Measurements from ENCODE around the gene B4GALNT3. TPM values are rescaled to one million over a fixed set of nuclear protein-coding genes. Genes with fewer than 3 reads are reported as not detected.
"Not testable (repeated sequence)": the region's sequence is repeated elsewhere in the genome, so short reads cannot be mapped to it uniquely, and the experiment has no call there.

Gene B4GALNT3
- total RNA-seq: 1 to 10 TPM in 1 of 4 donors, under 1 TPM in 3; 0.20 to 1.9 (median 0.82) TPM

DNA sequence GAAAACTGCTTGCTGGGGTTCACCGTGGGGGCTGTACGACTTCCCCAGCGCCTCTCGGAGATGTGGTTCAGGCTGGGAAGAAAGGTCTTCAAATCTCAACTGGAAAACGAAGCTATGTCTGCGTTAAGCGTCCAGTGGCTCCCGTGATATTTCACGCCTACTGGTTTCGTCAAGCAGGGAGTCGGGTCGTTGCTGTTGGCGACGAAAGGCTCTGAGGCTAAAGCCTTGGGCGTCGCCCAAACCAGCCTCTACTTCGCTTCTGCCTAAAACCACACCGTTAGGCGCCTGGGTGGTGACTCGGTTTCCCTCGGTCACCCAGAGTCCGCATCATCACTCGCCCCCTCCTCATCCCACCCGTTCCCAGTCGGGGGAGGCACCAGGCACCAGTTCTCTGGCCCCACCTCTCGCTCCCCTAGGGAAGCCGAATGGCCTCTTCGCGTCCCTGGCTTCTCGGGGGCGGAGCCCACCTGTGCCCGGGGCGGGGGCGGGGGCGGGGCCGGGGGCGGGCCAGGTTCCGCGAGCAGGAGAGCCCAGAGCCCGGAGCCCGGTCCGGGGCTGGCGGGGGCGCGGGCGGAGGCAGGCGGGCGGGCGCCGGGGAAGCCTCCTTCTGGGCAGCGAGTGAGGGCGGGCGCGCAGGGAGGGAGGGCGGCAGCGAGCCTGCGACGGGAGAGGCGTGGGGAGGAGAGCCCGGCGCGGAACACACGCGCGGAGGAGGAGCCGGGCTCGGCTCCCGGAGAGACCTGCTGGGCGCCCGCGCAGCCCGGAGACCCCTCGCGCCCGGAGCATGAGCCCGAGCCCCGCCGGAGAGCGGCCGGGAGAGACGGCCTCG lies at the start of gene B4GALNT3:
B4GALNT3 (plus strand) TSS at position 510 of the 829 bp plus-strand sequence. CDS start 438 bp downstream, outside the sequence.
- peak within 1 kb of the TSS; percentile 53 to 60 (median 56) for H3K4me3 ChIP-seq
- H3K4me1 ChIP-seq: peaks cover 2 to 13% of the 10 kb centered on the region in 2 donors
- DNase-seq (no peak), ATAC-seq (peak; percentile 11 to 34)
- in situ Hi-C loops (cut with MboI; ENCODE audit: low sequenced_read_pairs in 4 of 4): loop anchor here in 1 of 4 donors (5.0 kb wide), 1 partner anchor 93 kb away; no protein-coding TSS in a partner anchor
- intact Hi-C loops (cut with DNase I; ENCODE audit: low total_unique reads): loop anchor here (5.0 kb wide), 1 partner anchor 43 kb away; no protein-coding TSS in a partner anchor
- H3K27me3 ChIP-seq: peaks cover 0 to 19% (median 19%) of the 10 kb centered on the region in 3 donors
- H3K36me3 ChIP-seq: no peaks in the 10 kb centered on the region
- peak in 1 of 2 donors; percentile 57 for TF ChIP-seq POLR2A (IDR thresholded peaks at IDR 0.05)
- TF ChIP-seq, protein P1, sequence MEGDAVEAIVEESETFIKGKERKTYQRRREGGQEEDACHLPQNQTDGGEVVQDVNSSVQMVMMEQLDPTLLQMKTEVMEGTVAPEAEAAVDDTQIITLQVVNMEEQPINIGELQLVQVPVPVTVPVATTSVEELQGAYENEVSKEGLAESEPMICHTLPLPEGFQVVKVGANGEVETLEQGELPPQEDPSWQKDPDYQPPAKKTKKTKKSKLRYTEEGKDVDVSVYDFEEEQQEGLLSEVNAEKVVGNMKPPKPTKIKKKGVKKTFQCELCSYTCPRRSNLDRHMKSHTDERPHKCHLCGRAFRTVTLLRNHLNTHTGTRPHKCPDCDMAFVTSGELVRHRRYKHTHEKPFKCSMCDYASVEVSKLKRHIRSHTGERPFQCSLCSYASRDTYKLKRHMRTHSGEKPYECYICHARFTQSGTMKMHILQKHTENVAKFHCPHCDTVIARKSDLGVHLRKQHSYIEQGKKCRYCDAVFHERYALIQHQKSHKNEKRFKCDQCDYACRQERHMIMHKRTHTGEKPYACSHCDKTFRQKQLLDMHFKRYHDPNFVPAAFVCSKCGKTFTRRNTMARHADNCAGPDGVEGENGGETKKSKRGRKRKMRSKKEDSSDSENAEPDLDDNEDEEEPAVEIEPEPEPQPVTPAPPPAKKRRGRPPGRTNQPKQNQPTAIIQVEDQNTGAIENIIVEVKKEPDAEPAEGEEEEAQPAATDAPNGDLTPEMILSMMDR (IDR thresholded peaks at IDR 0.05 in 4 of 5, conservative IDR thresholded peaks at IDR 0.05 in 1 of 5): no peak
- no peaks in the 10 kb centered on the region for H3K9me3 ChIP-seq
- peak within 1 kb of the TSS in 2 of 4 donors; percentile 40 to 44 for H3K27ac ChIP-seq

DNA sequence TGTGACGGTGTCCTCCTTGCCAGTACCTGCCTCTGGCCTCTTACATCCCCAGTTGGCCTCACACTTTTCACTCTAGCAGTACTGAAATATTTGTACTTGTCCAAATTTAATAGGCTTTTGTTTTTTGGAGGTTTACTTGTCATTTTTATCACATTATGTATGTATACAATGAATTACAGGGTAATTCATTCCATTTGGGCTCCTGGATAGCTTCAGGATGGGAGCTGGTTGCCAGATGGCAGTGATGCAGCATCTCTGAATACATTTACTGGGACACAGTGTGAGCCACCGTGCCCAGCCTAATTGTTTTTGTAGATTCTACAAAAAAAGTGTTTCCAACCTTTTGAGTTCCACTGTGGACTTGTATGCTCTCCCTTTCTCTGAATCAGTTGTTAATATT lies 44.9 kb upstream of the B4GALNT3 start:
- ATAC-seq: no peak
- Histone ChIP-seq H3K9me3 (no peaks in the 10 kb centered on the region), H3K27me3 (no peaks in the 10 kb centered on the region), H3K4me3 (no peak overlapping the region), H3K4me1 (no peaks in the 10 kb centered on the region), H3K27ac (no peak overlapping the region), H3K36me3 (peaks cover 0 to 50% of the 10 kb centered on the region in 2 donors)
- intact Hi-C loops (cut with DNase I; ENCODE audit: low total_unique reads): no loop called here
- TF ChIP-seq, protein P1 (IDR thresholded peaks at IDR 0.05 in 4 of 5, conservative IDR thresholded peaks at IDR 0.05 in 1 of 5): no peak
- no peak for TF ChIP-seq POLR2A (IDR thresholded peaks at IDR 0.05)
- in situ Hi-C loops (cut with MboI; ENCODE audit: low sequenced_read_pairs in 4 of 4): no loop called here
- no peak for DNase-seq

DNA sequence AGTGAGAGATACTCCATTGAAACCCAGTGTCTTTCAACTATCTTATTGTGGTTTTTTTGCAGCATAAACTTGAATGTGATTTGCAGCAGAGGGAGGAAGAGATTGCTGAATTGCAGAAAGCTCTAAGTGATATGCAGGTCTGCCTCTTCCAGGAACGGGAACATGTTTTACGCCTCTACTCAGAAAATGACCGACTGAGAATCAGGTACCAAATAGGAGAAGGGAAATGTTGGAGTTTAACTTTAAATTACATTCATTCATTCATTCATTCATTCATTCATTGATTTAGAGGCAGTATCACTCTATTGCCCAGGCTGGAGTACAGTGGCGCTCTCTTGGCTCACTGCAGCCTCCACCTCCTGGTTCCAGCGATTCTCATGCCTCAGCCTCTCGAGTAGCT lies 41.3 kb upstream of the B4GALNT3 start:
- intact Hi-C loops (cut with DNase I; ENCODE audit: low total_unique reads) (no loop called here), in situ Hi-C loops (cut with MboI; ENCODE audit: low sequenced_read_pairs in 4 of 4) (no loop called here)
- Histone ChIP-seq H3K36me3 (peaks cover 0 to 34% of the 10 kb centered on the region in 2 donors), H3K4me3 (no peak overlapping the region), H3K27ac (no peak overlapping the region), H3K4me1 (no peaks in the 10 kb centered on the region), H3K9me3 (no peaks in the 10 kb centered on the region), H3K27me3 (no peaks in the 10 kb centered on the region)
- DNase-seq: no peak
- ATAC-seq: no peak
- TF ChIP-seq, protein P1 (IDR thresholded peaks at IDR 0.05 in 4 of 5, conservative IDR thresholded peaks at IDR 0.05 in 1 of 5): no peak
- no peak for TF ChIP-seq POLR2A (IDR thresholded peaks at IDR 0.05)

DNA sequence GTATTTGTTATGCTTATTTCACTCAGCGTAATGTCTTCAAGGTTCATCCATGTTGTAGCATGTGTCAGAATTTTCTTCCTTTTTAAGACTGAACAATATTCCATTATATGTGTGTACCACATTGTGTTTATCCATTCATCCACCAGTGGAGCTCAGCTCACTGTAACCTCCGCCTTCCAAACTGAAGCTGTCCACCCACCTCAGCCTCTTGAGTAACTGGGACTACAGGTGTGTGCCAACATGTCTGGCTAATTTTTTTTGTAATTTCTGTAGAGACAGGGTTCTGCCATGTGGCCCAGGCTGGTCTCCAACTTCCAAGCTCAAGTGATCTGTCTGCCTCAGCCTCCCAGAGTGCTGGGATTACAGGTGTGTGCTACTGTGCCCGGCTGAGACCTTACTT lies 37.2 kb upstream of the B4GALNT3 start:
- Histone ChIP-seq H3K27me3 (no peaks in the 10 kb centered on the region), H3K4me3 (no peak overlapping the region), H3K9me3 (no peaks in the 10 kb centered on the region), H3K4me1 (no peaks in the 10 kb centered on the region), H3K36me3 (peaks cover 0 to 25% of the 10 kb centered on the region in 2 donors), H3K27ac (no peak overlapping the region)
- DNase-seq (no peak), ATAC-seq (no peak)
- intact Hi-C loops (cut with DNase I; ENCODE audit: low total_unique reads): no loop called here
- in situ Hi-C loops (cut with MboI; ENCODE audit: low sequenced_read_pairs in 4 of 4): no loop called here
- no peak for TF ChIP-seq POLR2A (IDR thresholded peaks at IDR 0.05)
- TF ChIP-seq, protein P1 (IDR thresholded peaks at IDR 0.05 in 4 of 5, conservative IDR thresholded peaks at IDR 0.05 in 1 of 5): no peak

DNA sequence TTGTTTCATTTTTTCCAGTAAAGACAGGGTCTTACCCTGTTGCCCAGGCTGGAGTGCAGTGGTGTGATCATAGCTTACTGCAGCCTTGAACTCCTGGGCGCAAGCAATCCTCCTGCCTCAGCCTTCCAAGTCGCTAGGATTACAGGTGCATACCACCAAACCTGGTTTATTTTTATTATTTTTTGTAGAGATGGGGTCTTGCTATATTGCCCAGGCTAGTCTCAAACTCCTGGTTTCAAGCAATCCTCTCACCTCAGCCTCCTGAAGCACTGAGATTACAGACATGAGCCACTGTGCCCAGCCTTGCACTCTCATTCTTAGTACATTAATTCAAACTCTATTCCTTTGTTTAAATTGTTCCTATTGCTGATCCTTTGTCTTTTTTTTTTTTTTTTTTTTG lies 24.0 kb upstream of the B4GALNT3 start:
- ATAC-seq; in situ Hi-C loops (cut with MboI; ENCODE audit: low sequenced_read_pairs in 4 of 4); H3K4me1 ChIP-seq; H3K27ac ChIP-seq; H3K4me3 ChIP-seq; intact Hi-C loops (cut with DNase I; ENCODE audit: low total_unique reads); H3K27me3 ChIP-seq; DNase-seq; H3K9me3 ChIP-seq: not testable (repeated sequence)
- H3K36me3 ChIP-seq: peaks cover 0 to 50% of the 10 kb centered on the region in 2 donors

Measured in gastrocnemius medialis (tissue), 4 donors.